Measurements from ENCODE around the gene PLPPR4. TPM values are rescaled to one million over a fixed set of nuclear protein-coding genes. Genes with fewer than 3 reads are reported as not detected.
"Not testable (repeated sequence)": the region's sequence is repeated elsewhere in the genome, so short reads cannot be mapped to it uniquely, and the experiment has no call there.

The PLPPR4 gene
- total RNA-seq, 1 donor from 2014 or later: not detected

DNA sequence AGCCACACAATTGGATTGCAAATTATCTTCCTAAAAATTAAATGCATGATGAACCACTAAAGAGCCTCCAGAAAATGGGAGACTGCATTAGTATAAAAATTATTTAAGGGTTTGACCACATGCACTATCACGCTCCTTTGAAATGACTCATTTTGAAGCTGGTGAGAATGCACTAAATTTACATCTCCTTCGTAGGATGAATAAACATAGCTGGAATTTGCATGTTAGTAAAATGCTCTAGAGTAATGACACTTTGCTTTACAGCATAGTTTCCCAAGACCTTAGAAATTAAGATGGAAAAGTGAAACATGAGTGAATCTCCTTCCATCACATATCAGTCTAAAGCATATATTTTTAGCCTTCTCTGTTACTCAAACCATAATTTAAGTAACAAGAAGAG, 2.4 kb downstream of the PLPPR4 start:
- intact Hi-C loops (cut with micrococcal nuclease): no loop called here

DNA sequence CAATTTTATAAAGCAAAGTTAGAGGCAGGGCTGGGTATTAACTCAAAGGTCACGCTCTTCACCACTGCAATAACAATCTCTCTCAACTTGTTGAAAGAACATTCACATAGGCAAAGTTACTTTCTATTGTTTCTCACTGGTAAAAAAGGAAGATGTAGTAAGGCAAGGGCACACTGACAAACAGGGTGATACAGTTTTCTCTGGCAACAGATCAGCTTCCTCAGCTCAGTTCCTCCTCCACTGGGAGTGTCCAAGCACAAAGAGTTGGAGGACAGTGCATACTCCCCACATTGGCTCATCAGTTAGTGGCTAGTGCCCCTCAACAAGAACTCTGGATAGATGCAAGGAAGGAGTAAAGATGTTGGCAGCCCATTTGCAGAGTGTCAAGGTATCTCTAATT, 3.7 kb downstream of the PLPPR4 start:
- intact Hi-C loops (cut with micrococcal nuclease): no loop called here

DNA sequence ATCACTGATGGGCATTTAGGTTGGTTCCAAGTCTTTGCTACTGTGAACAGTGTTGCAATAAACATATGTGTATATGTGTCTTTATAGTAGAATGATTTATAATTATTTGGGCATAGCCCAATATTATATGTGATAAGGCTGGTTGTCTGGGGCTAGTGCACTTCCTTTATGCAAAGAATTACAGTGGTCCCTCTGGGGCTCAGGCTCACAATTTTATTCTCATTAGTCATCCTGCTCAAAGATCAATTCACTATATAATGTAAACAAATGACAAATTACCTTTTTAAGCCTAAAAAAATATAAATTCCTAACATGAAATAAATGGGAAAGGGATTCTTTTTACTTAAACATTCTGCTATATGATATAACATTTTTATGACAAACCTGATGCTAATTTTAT, 5.0 kb downstream of the PLPPR4 start:
- intact Hi-C loops (cut with micrococcal nuclease): no loop called here

DNA sequence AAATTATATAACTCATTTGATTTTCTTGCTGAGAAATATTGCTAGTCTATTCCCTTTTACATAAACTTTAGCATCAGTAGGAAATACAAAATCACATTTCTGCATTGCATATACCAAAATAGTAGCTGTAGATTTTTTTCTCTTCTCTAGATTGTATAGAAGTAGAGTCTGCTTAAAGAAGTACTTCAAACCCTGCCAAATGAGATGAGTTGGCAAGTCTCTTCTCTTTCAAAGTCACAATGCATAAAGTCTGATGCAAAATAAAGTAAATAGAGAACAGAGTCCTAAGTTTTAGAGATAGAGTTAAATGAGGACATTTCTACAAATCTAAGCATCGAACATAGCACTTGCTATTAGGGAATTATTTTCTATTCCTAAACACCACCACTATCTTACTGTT, 6.4 kb downstream of the PLPPR4 start:
- intact Hi-C loops (cut with micrococcal nuclease): no loop called here

DNA sequence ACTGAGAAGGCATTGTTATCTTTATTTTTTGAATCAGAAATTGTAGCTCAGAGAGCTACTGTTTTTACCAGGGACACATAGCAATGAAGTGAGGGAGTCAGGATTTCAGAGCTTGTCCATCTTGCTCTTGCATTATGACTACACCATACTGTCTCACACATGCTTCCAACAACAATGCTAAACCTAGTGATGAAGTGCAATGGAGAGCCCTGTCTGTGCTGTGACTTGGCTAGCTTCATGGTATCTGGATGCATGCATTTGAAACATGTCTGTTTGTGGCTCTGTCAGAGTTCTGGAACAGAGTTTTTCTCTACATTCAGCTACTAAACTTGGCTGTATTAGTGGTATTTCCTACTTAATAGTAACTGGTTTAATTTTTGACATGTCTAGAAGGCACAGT, 7.0 kb downstream of the PLPPR4 start:
- intact Hi-C loops (cut with micrococcal nuclease): no loop called here

DNA sequence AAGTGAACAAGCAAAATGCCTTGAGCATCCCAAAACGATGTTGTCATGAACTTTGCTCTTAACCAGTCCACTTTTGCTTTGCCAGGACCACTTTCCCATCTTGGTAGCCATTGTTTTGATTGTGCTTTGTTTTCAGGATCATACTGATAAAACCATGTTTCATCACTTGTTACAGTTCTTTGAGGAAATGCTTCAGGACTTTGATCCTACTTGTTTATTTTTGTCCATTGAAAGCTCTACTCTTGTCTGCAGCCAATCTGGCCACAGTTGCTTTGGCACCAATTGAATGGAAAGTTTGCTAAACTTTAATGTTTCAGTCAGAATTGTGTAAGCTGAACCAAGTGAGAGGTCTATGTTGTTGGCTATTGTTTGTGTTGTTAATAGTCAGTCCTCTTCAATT, 12.8 kb downstream of the PLPPR4 start:
- intact Hi-C loops (cut with micrococcal nuclease): no loop called here

DNA sequence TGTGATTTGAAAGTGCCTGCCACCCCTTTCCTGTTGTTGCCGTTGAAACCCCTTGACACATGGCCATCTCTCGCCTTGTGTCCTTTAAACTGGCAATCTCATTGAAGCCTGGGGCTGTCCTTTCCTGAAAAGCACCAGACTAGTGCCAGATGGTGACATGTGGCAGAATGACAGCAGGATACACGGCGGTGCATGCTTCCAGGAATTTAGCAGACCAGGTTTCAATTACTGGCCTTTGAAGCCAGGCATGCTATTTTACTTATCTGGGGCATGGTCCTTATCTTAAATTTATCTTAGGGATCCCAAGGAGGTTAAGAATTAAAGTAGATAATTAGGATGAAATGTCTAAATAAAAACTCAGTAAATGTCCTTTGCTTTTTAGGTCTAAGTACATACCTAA, 15.2 kb downstream of the PLPPR4 start:
- intact Hi-C loops (cut with micrococcal nuclease): no loop called here

DNA sequence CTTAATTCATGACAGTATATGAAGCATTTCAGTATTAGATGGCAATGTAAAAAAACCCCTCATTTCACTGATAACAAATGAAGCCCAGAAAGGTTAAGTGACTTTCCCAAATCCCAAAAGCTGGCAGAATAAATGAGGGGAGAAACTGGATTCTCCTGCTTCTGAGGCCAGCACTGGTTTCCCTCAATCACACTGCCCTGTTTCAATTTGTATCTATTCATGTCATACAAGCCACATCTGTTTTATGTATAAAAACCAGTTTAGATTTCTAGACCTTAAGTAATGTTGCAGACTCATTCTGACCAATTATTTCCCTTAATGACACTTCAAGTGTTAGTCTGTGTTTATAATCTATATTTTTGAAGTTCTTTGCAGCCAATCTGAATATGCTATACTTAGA, 16.8 kb downstream of the PLPPR4 start:
- intact Hi-C loops (cut with micrococcal nuclease): loop anchor here (2.0 kb wide), 1 partner anchor 32 kb away; no protein-coding TSS in a partner anchor

DNA sequence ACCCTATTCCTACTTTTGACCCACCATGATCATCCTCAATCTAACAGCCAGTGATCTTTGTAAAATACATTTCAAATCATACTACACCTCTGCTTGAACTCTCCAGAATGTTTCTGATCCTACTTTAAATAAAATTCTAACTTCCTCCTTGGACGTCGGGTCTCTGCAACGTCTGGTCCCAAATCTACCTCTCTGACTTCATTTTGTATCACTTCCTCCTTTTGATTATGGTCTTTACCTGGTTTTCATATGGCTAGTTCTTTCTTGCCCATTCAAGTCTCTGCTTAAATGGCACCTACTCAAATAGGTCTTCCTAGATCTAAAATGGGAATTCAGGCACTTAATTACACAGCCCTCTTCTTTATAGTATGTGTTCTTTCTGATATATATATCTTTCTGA, 18.2 kb downstream of the PLPPR4 start:
- intact Hi-C loops (cut with micrococcal nuclease): no loop called here

DNA sequence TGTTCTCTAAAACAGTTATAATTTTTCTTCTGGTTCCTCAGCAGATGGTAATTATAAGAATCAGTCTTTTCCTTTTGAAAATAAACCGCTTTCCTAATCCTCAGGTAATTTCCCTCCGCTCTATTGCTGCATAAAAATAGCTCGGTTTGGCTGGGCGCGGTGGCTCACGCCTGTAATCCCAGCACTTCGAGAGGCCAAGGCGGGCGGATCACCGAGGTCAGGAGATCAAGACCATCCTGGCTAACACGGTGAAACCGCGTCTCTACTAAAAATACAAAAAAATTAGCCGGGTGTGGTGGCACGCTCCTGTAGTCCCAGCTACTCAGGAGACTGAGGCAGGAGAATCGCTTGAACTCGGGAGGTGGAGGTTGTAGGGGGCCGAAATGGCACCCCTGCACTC, 19.2 kb downstream of the PLPPR4 start:
- intact Hi-C loops (cut with micrococcal nuclease): not testable (repeated sequence)

DNA sequence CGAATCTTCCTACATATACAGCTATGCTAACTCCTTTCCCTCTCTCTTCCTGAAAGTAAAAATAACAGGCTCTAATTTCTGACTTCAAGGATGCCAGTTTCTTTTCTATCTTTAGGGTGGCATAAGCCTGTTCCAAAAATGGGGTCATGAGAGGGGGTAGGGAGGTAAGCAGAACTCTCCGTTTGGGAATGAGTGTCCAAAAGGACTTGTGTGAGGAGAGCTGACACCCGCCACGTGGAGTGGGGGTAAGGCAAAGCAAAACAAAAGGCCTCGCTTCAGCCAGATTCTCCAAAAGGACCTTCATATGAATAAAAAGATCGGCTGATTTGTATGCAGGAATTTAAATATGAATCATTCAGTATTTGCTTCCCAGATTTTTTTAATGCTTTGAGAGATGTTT, 28.6 kb downstream of the PLPPR4 start:
- intact Hi-C loops (cut with micrococcal nuclease): no loop called here

DNA sequence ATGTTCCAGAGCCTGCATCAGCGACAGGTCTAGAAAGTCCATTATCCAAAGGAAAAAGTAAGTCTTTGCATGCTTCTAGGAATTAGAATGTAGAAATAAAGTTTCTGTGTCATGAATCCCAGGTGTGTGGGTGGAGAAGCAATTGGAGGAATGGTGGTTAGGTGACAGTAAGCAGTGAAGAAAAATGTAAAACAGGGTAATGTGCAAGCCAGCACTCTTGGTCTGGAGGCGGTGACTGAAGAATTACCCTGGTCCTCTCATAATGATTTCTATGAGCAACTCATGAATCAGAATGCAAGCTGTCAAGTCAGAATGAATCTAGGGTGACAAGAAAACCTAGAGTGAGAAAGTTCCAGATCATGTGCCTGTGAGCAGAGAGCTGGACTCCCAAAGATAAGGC, 33.6 kb downstream of the PLPPR4 start:
- intact Hi-C loops (cut with micrococcal nuclease): no loop called here

DNA sequence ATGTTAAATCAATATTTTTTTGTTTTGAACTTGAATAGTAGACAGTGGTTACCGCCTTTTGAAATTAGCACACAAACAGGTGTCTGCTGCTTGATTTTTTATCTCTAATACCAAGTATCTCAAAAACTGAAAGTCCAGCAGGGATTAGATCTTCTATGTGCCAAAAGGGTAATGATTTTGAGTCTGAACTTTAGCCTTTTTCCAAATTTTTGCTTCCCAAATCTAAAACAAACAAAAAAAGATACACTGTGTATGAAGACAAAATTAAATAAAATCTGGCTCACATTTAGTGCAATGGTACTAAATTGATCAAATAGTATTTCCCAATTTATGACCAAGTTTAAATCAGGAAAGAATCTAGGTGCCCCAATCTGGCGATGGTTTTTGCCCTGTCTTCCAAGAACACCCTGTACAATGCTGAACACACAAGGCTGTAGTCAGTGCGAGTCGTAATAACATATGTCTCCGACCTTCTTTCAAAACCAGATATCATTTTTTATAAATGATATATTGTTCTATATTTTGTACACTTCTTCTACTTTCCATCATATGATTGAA, 40.5 kb downstream of the PLPPR4 start:
- intact Hi-C loops (cut with micrococcal nuclease): no loop called here

DNA sequence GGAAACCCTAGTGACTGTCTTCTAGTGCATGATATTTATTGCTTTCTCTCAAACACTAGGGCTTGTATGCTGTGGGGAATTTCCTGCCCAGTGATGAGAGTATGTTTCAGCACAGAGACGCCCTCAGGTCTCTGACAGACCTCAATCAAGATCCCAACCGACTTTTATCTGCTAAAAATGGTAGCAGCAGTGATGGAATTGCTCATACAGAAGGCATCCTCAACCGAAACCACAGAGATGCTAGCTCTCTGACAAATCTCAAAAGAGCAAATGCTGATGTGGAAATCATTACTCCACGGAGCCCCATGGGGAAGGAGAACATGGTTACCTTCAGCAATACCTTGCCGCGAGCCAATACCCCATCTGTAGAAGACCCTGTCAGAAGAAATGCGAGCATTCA, 41.3 kb downstream of the PLPPR4 start:
- intact Hi-C loops (cut with micrococcal nuclease): no loop called here

DNA sequence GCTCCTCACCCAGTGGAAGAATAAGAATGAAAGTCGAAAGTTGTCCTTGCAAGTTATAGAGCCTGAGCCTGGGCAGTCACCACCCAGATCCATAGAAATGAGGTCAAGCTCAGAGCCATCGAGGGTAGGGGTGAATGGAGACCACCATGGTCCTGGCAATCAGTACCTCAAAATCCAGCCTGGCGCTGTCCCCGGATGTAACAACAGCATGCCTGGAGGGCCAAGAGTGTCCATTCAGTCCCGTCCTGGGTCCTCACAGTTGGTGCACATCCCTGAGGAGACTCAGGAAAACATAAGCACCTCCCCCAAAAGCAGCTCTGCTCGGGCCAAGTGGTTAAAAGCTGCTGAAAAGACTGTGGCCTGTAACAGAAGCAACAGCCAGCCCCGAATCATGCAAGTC, 41.8 kb downstream of the PLPPR4 start:
- intact Hi-C loops (cut with micrococcal nuclease): no loop called here

DNA sequence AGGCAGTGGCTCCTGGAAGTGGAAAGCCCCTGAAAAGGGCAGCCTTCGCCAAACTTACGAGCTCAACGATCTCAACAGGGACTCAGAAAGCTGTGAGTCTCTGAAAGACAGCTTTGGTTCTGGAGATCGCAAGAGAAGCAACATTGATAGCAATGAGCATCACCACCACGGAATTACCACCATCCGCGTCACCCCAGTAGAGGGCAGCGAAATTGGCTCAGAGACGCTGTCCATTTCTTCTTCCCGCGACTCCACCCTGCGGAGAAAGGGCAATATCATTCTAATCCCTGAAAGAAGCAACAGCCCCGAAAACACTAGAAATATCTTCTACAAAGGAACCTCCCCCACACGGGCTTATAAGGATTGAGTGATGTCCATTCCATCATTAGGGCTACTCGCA, 42.4 kb downstream of the PLPPR4 start:
- intact Hi-C loops (cut with micrococcal nuclease): no loop called here

DNA sequence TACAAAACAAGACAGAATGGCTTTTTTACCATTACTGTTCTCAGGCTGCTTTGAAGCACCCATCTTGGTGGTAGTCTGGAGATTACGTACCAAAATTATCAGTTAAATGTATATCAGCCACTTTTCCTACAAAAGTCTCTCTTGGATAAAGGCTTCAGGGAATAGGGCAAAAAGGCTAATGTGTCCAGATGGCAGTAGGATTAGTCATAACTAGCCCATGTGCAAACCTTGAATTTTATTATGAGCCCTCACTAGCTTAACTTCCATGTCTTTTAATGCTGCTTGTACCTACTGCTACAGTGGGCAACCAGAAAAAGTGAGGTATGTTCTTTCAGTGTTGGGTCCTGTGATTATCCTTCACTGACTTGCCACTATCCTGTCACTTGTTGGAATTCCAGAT, 51.0 kb downstream of the PLPPR4 start:
- intact Hi-C loops (cut with micrococcal nuclease): no loop called here

DNA sequence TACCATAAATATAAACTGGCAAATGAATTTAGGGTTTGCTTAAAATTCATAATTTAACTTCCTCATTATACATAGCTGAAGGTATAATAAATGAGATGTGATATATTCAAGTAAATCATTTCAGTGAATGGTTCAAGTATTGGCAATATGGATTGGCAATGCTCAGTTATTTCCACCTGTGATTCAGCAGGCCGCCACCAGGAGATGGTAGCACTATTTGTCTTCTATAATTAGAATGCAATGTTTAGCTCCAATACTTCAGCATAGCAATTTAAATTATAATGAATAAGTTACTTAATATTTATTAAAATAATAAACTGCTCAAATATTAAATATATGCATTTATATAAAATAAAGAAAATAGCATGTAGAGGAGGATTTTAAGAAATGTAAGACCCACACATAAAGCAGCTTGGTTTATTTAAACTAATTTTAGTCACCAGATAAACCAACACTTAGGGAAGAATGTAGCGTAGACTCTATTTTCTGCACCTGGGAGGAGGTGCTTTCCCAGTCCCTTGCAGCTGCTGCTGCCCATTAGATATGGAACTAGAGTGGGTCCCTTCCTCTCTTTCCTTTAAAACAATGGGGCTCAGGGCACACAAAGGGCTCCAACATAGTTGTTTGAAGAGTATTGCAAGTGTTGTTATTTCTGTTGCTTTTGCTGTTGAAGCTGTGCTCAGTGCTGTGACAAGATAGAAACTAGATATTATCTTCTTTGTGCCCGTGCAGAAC, 62.1 kb downstream of the PLPPR4 start:
- intact Hi-C loops (cut with micrococcal nuclease): no loop called here

DNA sequence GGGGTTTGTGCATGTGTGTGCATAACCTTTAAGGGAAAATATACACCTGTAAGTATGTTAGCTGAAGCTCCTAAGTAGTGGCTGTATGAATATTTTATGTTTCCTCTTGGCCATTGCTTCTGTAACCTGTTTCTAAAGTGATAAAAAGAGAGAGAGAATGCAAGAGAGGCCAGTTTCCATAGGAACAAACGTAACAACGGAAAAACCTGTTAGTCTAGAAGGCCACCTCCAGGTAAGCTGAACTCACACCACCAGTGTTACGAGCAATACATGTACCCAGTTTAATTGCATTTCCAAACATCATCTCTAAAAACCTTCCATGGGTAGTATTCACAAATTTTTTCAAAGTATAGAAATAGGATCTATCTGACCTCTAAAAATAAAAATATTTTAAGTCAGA, 63.1 kb downstream of the PLPPR4 start:
- intact Hi-C loops (cut with micrococcal nuclease): no loop called here

DNA sequence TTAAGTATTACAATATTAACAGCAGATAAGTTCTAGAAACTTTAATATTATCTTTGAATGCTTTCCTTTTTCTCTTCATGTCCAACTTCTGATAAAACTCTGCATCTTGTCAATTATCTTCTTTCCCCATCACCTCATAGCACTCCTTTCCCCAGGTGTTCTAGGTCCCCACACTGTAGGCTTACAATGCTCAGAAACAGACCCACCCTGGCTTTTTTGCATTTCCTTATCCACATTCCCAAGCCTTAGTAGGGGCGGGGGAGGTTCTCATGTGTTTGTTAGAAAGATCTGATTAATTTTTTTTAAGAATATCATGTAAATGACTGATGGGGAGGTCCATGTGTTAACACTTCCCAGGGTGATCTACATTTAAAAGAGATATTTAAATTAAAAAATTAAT, 63.9 kb downstream of the PLPPR4 start:
- intact Hi-C loops (cut with micrococcal nuclease): no loop called here

DNA sequence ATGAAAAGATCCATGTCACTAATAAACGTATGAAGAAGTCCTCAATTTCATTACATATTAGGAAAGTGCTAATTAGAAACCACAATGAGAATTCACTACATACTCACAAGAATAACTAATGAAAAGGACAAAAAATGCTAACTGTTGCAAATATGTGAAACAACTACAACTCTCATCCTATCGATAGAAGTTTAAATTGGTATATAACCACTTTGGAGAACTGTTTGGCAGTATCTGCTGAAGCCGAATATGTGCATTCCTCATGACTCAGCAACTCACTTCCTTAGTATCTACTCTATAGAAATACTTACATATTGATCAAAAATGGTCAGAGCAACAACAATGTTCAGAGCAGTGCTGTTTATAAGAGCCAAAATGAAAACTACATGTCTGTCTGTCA, 66.8 kb downstream of the PLPPR4 start:
- intact Hi-C loops (cut with micrococcal nuclease): no loop called here

DNA sequence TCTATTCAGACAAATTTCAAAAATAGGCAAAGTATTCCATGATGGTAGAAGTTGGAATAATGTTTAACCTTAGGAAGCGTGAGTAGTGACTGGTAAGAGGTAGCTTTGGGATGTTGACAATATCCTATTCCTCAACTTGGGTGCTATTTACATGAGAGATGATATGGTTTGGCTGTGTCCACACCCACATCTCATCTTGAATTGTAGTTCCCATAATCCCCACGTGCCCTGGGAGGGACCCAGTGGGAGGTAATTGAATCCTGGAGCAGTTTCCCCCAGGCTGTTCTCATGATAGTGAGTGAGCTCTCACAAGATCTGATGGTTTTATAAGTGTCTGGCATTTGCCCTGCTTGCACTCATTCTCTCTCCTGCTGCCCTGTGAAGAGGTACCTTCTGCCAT, 67.3 kb downstream of the PLPPR4 start:
- intact Hi-C loops (cut with micrococcal nuclease): no loop called here

DNA sequence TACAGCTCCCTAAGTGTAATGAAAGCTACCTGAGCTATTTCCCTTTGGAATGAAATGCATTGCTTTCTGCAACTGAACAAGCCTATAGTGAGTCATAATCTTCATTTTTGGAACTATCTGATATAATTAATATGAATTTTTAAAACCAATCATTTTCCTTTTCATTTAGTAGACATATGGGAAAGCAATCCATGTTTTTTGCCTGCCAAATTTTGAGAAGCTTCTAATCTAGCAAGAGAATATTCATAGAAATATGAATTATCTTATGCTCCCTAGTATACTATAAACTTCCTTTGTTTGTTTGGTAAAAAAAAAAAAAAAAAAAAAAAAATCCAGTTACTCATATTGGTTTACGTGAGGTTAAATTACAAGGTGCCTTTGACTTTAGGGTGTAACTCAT, 68.3 kb downstream of the PLPPR4 start:
- intact Hi-C loops (cut with micrococcal nuclease): no loop called here

DNA sequence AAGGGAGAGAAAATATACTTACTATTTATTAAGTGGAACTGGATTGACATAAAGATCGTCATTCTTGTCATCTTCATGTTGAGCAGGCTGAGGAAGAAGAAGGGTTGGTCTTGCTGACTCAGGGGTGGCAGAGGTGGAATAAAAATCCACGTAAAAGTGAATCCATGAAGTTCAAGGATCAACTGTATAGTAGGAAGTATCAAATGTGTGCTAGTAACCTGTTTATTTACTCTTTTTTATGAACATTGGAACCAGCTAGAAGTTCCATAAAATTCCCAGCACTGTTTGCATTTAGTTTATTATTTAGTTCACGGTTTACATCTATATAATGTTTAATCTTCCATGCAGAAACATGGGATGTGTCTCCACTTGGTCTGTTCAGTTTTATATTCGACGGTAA, 70.7 kb downstream of the PLPPR4 start:
- intact Hi-C loops (cut with micrococcal nuclease): no loop called here
